Measurements from ENCODE around the gene NMNAT2. TPM values are rescaled to one million over a fixed set of nuclear protein-coding genes. Genes with fewer than 3 reads are reported as not detected.

NMNAT2 gene
- total RNA-seq, 6 donors from 2014 or later, result 0.13 to 0.72 (median 0.17) TPM; not detected in 2

DNA sequence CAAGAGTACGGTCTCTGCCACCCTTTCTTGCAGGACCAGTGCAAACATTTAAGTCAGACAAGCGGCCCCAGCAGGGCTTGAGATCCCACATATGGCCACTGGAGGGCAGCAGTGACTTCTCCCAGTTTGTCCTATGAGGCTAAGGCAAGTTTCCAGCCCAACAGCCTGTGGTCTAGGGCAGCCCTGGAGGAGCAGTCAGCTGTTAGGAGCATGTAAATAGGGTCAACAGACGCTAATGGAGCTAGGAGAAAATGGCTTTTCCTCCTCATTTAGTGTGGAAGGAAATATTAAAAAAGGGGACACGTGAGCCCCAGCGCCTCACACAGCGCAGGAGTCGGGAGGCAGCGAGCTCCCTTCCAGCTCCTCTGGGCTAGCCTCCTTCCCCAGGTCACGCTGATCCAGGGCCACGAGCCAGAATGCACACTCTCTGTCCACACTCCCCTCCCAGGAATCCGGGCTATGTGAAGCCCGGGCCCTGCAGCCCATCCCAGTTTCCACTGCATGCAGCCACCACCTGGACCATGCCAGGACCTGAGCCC is 136.6 kb downstream of the NMNAT2 start:
- H3K4me1 ChIP-seq, result peaks cover 18 to 31% (median 24%) of the 10 kb centered on the region in 4 donors
- no peak overlapping the region for H3K4me3 ChIP-seq
- no peaks in the 10 kb centered on the region for H3K9me3 ChIP-seq
- DNase-seq (peak in 1 of 2 donors; percentile 94), ATAC-seq (ENCODE audit: low FRiP score in 2 of 2) (peak; percentile 92 to 94)
- no peaks in the 10 kb centered on the region for H3K36me3 ChIP-seq
- 23 to 40% methylated on average over 9 to 11 of the region's 12 CpGs for WGBS, 2 donors
- no peaks in the 10 kb centered on the region for H3K27me3 ChIP-seq
- H3K27ac ChIP-seq, result peak overlapping the region; percentile 29 to 87 (median 70)
- TF ChIP-seq, protein P1, sequence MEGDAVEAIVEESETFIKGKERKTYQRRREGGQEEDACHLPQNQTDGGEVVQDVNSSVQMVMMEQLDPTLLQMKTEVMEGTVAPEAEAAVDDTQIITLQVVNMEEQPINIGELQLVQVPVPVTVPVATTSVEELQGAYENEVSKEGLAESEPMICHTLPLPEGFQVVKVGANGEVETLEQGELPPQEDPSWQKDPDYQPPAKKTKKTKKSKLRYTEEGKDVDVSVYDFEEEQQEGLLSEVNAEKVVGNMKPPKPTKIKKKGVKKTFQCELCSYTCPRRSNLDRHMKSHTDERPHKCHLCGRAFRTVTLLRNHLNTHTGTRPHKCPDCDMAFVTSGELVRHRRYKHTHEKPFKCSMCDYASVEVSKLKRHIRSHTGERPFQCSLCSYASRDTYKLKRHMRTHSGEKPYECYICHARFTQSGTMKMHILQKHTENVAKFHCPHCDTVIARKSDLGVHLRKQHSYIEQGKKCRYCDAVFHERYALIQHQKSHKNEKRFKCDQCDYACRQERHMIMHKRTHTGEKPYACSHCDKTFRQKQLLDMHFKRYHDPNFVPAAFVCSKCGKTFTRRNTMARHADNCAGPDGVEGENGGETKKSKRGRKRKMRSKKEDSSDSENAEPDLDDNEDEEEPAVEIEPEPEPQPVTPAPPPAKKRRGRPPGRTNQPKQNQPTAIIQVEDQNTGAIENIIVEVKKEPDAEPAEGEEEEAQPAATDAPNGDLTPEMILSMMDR (IDR thresholded peaks at IDR 0.05), result peak; percentile 89 to 96 (median 90)
- TF ChIP-seq EP300 (IDR thresholded peaks at IDR 0.05) (no peak), POLR2A (IDR thresholded peaks at IDR 0.05) (no peak)

DNA sequence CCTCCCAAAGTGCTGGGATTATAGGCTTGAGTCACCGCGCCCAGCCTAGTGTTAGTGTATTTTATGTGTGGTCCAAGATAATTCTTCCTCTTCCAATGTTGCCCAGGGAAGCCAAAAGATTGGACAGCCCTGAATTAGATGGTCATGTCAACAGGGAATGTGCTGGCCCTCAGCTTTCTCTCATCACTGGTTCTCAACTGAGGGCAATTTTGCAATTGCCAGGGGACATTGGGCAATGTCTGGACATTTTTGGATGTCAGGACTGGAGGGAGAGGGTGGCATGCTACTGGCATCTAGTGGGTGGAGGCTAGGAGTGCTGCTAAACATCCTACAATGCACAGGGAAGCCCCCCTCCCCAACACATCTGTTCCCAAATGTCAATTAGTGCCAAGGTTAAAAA is 137.1 kb downstream of the NMNAT2 start:
- DNase-seq (peak in 1 of 2 donors; percentile 49), ATAC-seq (ENCODE audit: low FRiP score in 2 of 2) (peak in 1 of 2 donors; percentile 8)
- H3K9me3 ChIP-seq, result no peaks in the 10 kb centered on the region
- peak overlapping the region; percentile 59 to 87 (median 76) for H3K27ac ChIP-seq
- TF ChIP-seq POLR2AphosphoS5 (IDR thresholded peaks at IDR 0.05), result peak; percentile 42 to 87
- TF ChIP-seq POLR2A (IDR thresholded peaks at IDR 0.05), result no peak
- H3K4me3 ChIP-seq, result no peak overlapping the region
- no peaks in the 10 kb centered on the region for H3K27me3 ChIP-seq
- 89 to 100% methylated on average over 2 of the region's 2 CpGs for WGBS, 2 donors
- no peaks in the 10 kb centered on the region for H3K36me3 ChIP-seq
- H3K4me1 ChIP-seq, result peaks cover 18 to 31% (median 24%) of the 10 kb centered on the region in 4 donors

DNA sequence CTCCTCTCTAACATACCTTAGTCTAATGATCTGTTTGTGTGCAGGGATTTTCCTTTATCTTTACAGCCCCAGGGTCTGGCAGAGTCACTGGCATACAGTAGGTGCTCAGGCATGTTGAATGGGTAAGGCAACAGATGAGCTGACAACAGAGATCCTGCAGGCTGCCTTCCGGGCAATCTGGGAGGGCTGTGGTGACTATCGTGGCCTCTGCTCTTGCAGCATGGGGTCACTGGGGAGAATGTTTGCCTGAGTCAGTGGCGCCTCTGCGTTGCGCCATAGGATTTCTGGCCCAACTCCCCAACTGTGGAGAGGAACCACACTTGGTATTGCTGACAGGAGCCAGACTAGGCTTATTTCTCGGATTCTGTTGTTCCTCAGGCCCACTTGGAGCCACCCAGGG is 138.3 kb downstream of the NMNAT2 start:
- H3K4me1 ChIP-seq, result peaks cover 18 to 31% (median 24%) of the 10 kb centered on the region in 4 donors
- H3K27me3 ChIP-seq, result no peaks in the 10 kb centered on the region
- TF ChIP-seq, protein P1 (IDR thresholded peaks at IDR 0.05), result no peak
- TF ChIP-seq EP300 (IDR thresholded peaks at IDR 0.05), result peak in 1 of 4 donors; percentile 7
- TF ChIP-seq POLR2AphosphoS5 (IDR thresholded peaks at IDR 0.05), result peak; percentile 84 to 93
- peak in 1 of 4 donors; percentile 37 for TF ChIP-seq POLR2A (IDR thresholded peaks at IDR 0.05)
- DNase-seq, result peak in 1 of 2 donors; percentile 83
- H3K9me3 ChIP-seq, result no peaks in the 10 kb centered on the region
- no peak overlapping the region for H3K4me3 ChIP-seq
- 59 to 68% methylated on average over 5 to 6 of the region's 6 CpGs for WGBS, 2 donors
- no peaks in the 10 kb centered on the region for H3K36me3 ChIP-seq
- peak overlapping the region; percentile 72 to 87 (median 84) for H3K27ac ChIP-seq
- ATAC-seq (ENCODE audit: low FRiP score in 2 of 2), result peak in 1 of 2 donors; percentile 67

DNA sequence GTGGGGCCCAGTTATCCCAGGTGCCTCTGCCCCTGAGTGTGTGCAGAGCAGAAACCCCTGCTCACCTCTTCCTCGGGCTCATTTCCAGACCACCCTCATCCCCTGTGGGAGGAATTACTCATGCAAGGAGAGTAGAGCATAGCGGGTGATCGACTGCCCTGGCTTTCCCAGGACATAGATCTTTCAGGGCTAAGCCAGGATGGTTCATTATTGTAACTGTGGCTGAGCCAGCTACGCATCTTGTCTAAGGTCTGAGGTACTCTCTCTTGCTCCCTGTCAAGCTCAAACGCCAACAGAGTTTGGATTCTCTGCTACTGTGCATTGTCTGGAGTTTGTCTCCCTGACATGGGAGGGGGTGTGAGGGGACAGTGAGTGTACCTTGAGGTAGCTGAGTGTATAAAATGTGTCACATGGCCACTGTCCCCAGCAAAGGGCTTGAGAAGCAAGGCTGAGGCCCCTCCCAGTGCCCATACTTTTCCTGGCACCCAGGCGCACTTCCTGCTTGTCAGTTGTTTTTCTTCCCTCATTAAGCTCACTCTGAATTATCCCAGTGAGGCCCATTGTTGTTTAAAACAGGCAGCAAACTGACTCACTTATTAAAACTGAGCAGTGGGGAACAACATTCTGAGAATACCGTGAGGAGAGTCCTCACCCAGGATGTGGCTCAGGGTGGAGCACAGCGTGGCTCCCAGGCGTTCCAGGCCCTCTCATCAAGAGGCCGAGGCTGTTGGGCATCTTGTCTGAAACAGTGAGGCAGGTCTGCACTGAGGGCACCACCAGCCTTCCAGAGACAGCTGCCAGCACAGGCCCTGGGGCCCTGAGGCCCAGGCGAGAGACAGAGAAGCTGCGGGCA is 139.2 kb downstream of the NMNAT2 start:
- Histone ChIP-seq H3K4me3 (no peak overlapping the region), H3K4me1 (peaks cover 18 to 31% (median 24%) of the 10 kb centered on the region in 4 donors), H3K27me3 (no peaks in the 10 kb centered on the region), H3K27ac (peak overlapping the region; percentile 72 to 87 (median 84)), H3K36me3 (no peaks in the 10 kb centered on the region), H3K9me3 (no peaks in the 10 kb centered on the region)
- ATAC-seq (ENCODE audit: low FRiP score in 2 of 2) (peak in 1 of 2 donors; percentile 1), DNase-seq (no peak)
- TF ChIP-seq POLR2A (IDR thresholded peaks at IDR 0.05) (no peak), POLR2AphosphoS5 (IDR thresholded peaks at IDR 0.05) (no peak), EP300 (IDR thresholded peaks at IDR 0.05) (no peak)
- TF ChIP-seq, protein P1 (IDR thresholded peaks at IDR 0.05), result no peak
- 68 to 86% methylated on average over 9 to 12 of the region's 12 CpGs for WGBS, 2 donors

Measured in upper lobe of left lung (tissue), 6 donors.